ENCODE data around the gene CDKN2D.
"Not testable (repeated sequence)": the region's sequence is repeated elsewhere in the genome, so short reads cannot be mapped to it uniquely, and the experiment has no call there.

CDKN2D gene

DNA sequence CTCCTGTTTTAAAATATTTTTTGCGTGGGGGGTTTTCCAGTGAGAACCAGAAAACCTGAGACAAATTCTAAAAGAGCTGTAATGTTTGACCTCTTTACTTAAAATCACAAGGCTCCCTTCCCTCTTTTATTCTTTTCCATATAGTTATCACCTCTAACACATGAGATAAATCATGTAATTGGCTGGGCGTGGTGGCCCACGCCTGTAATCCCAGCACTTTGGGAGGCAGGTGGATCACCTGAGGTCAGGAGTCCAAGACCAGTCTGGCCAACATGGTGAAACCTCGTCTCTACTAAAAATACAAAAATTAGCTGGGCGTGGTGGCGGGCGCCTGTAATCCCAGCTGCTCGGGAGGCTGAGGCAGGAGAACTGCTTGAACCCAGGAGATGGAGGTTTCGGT, 17.8 kb downstream of the CDKN2D start:
- DNase-seq: not testable (repeated sequence)

GRCh38 chr19:10550336-10550735, 18.4 kb downstream of the CDKN2D start:
- no peak for DNase-seq

GRCh38 chr19:10549733-10550132, 19.0 kb downstream of the CDKN2D start:
- DNase-seq: no peak

GRCh38 chr19:10548746-10549276, 20.0 kb downstream of the CDKN2D start:
- no peak for DNase-seq

DNA sequence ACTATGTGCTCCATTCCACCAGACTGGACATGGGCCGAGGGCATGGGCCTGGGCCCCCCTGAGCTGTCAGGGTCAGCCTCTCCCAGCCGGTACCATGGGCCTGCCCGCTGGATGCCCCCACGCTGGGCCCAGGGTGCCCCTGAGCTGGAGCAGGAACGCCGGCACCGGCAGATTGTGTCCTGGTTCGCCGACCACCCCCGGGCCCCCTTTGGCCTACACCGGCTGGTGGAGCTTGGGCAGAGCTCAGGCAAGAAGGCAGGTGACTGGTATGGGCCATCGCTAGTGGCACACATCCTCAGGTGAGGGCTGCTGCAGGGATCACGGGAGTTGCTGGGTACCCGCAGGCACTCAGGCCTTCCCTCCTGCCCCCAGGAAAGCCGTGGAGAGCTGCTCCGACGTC, 22.0 kb downstream of the CDKN2D start:
- DNase-seq: no peak

DNA sequence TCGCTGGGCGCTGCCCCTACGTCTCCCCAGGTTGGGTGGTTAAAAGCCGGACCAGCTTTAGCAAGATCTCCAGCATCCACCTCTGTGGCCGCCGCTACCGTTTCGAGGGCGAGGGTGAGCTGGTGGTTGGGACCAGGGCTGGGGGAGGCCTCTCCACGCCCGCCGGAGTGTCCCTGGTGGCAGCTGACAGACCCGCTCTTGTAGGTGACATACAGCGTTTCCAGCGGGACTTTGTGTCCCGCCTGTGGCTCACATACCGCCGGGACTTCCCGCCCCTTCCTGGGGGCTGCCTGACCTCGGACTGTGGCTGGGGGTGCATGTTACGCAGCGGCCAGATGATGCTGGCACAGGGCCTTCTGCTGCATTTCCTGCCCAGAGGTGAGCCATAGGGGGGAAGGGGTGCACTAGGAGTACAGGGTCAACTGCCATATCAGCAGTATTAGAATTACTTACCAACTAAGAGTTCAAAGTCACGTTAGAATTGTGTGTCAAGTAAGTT, 24.0 kb downstream of the CDKN2D start:
- DNase-seq: no peak

- DNase-seq: peak; percentile 51
Measured at GRCh38 chr19:10544242-10544752, 24.5 kb downstream of the CDKN2D start.

GRCh38 chr19:10543420-10544241, 25.1 kb downstream of the CDKN2D start, which contains the start of gene ATG4D:
ATG4D (plus strand) TSS chr19:10543904; CDS start chr19:10544091, 187 bp downstream.
- peak; percentile 84 for DNase-seq

- DNase-seq: no peak
Measured at GRCh38 chr19:10543059-10543419, 25.7 kb downstream of the CDKN2D start.

DNA sequence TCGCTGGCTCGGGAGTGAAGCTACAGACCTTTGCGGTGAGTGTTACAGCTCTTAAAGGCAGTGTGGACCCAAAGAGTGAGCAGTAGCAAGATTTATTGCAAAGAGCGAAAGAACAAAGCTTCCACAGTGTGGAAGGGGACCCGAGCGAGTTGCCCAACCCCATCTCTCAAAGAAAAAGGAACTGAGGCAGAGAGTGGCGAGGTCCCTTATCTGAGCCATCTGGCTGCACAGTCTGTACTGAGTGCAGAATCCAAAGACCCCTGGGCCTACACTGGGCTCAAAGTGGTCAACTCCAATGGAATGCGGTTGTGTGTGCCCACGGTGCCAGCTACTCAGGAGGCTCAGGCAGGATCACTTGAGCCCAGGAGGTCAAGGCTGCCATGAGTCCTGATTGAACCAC, 29.8 kb downstream of the CDKN2D start:
- DNase-seq: not testable (repeated sequence)

DNA sequence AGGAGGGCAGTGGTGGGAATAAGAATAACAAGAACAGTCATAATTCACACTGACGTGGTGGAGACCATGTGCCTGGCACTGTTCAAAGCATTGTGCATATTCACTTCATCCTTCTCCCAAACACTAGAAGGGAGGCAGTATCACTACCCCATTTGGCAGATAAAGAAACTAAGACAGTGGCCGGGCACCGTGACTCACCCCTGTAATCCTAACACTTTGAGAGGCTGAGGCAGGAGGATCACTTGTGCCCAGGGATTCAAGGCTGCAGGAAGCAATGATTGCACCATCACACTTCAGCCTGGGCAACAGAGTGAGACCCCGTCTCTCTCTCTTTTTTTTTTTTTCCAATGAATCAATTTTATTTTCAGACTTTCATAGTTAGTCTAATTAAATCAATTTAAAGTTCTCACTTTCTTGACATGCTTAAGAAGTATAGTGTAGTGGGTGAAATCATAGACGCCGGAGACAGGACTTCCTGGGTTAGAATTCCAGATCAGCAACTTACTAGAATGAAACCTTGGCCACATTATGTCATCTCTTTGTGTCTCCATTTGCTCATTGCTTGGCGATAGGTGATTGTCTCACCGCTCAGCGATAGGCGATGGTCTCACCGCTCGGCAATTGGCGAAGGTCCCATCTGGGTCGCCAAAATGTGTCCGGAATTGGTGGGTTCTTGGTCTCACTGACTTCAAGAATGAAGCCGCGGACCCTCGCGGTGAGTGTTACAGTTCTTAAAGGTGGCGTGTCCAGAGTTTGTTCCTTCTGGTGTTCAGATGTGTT, 30.4 kb downstream of the CDKN2D start:
- DNase-seq: no peak

DNA sequence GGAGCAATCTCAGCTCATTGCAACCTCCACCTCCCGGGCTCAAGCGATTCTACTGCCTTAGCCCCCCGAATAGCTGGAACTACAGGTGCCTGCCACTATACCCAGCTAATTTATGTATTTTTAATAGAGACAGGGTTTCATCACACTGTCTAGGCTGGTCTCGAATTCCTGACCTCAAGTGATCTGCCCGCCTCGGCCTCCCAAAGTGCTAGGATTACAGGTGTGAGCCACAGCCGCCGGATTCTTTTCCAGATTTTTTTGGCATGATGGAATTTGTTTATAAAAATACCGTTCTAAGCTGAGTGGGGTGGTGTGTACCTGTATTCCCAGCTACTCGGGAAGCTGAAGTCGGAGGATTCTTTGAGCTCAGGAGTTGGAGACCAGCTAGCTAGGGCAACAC, 31.1 kb downstream of the CDKN2D start:
- no peak for DNase-seq

GRCh38 chr19:10535613-10536012, 33.2 kb downstream of the CDKN2D start:
- no peak for DNase-seq

DNA sequence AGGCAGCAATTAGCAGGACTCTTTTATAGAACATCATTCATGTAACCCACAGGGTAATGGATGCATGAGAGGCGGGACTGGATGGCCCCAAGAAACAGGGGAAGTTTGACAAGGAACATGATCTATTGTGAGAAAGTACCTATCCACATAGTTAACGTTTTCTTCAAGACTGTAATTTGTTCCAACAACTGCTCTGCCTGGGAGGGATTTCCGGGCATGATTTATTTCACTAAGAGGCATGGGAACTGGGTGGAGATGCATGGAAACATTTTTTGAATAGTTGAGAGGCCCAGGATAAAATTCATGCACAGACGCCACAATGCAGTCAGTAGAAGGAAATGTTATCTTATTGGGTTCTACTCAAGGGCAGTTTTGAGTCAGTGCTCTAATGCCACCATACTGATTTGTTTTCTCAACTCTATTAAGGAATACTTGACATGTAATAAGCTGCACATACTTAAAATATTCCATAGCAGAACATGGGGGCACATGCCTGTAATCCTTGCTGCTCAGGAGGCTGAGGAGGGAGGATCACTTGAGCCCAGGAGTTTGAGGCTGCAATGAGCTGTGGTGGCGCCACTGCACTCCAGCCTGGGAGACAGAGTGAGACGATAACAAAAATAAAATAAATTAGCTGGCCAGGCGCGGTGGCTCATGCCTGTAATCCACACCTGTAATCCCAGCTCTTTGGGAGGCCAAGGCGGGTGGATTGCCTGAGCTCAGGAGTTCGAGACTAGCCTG, 35.0 kb downstream of the CDKN2D start:
- no peak for DNase-seq

- DNase-seq: no peak
Measured at GRCh38 chr19:10532457-10532856, 36.3 kb downstream of the CDKN2D start.

DNA sequence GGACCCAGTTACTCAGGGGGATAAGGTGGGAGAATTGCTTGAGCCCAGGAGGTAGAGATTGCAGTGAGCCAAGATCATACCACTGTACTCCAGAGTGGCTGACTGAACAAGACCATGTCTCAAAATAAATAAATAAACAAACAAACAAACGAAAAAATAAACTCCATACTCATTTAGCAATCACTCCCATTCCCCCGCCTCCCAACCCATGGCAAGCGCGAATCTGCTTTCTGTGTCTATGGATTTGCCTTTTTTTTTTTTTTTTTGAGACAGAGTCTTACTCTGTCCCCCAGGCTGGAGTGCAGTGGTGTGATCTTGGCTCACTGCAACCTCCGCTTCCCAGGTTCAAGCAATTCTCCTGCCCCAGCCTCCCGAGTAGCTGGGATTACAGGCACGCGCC, 41.9 kb downstream of the CDKN2D start:
- not testable (repeated sequence) for DNase-seq

DNA sequence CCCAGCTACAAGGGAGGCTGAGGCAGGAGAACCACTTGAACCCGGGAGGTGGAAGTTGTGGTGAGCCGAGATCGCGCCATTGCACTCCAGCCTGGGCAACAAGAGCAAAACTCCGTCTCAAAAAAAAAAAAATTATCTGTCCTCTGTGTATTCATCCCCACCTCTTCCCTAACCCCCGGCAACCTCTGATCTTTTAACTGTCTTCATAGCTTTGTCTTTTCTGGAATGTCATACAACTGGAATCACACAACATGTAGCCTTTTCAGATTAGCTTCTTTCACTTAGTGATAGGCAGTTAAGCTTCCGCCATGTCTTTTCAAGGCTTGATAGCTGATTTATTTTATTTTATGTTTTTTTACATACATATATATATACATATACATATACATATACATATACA, 43.1 kb downstream of the CDKN2D start:
- no peak for DNase-seq

- DNase-seq: no peak
Measured at GRCh38 chr19:10523135-10523636, 45.6 kb downstream of the CDKN2D start.

DNA sequence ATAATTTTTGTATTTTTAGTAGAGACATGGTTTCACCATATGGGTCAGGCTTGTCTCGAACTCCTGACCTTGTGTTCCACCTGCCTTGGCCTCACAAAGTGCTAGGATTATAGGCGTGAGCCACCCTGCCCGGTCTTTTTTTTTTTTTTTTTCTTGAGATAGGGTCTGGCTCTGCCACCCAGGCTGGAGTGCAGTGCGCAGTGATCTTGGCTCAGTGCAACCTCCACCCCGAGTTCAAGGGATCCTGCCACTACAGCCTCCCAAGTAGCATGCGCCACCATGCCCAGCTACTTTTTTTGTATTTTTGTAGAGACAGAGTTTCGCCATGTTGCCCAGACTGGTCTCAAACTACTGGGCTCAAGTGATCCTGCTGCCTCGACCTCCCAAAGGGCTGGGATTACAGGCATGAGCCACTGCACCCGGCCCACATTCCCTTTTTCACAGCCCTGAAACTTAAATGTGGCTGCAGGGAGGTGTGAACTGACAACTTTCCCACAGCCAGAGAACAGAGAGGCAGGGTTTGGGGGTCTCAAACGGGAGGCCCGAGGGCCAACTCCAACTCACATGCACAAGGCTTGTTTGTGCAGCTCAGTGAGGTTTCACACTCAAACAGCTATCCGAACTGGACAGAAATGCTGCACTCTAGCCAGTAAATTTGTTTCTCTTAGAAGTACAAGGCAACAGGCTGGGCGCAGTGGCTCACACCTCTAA, 47.2 kb downstream of the CDKN2D start:
- DNase-seq: no peak

- DNase-seq: no peak
Measured at GRCh38 chr19:10520652-10521318, 48.0 kb downstream of the CDKN2D start.

DNA sequence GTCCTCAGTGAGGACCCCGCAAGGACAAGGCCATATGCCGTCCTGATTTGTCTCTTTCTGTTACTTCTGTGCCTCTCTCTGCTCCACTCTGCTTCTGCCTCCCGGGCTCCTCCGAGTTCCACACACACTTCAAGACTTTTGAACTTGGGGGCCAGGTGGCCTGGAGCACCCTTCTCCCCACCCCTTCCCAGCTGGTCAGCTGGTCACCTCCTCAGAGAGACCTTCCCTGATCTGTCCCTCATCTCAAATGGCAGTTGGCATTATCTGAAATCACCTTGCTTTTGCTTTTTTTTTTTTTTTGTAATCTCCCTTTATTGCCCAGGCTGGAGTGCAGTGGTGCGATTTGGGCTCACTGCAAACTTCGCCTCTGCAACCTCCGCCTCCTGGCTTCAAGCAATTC, 49.4 kb downstream of the CDKN2D start:
- DNase-seq: no peak

Data from stimulated activated CD8-positive, alpha-beta memory T cell treated with anti-CD3 and anti-CD28 coated beads, Interleukin-4, amount 100 ng/mL, for 48 hours (primary cell).